Stimulated activated CD8-positive, alpha-beta memory T cell treated with anti-CD3 and anti-CD28 coated beads, Interleukin-7, amount 100 ng/mL, for 24 hours (primary cell): ENCODE data around the gene SHB.
"Not testable (repeated sequence)": the region's sequence is repeated elsewhere in the genome, so short reads cannot be mapped to it uniquely, and the experiment has no call there.

Source experiments
- DNase-seq: peaks from one replicate; pipeline ENCODE4 v3.0.0-alpha.2; 2020; ENCODE audit warnings: low read depth

Gene SHB

DNA sequence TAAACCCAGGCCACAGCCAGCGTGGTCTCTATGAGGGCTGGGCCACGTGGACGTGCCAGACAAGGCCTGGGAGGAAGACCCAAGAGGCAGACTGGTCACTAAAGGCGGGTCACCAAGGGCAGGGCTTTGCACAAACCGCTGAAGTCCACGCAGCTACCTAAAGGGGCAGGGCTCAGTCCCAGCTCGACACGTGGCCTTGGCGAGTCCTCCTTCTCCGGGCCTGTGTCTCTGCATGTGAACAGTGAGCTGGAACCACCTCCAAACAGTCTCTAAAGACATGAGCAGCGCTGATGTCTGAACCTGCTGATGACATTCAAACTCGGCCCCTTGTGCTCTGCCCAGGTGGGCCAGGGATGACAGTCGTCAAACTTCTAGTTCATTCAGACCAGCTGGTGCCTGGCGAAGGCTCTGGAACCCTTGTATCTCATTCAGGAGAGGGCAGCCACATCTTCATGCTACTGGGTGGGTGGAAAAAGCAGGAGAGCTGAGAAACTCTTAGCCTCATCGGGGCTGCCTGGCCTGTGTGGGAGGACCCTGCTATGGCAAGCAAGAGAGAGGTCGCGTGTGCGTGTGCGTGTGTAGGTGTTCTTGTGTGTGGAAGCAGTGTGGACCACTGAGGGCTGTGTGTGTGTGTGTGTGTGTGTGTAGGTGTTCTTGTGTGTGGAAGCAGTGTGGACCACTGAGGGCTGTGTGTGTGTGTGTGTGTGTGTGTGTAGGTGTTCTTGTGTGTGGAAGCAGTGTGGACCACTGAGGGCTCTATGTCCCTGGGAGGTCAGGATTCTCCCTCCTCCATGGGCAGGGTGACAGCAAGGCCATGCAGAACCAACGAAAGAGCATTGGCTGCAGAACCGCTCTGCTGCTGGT is 151.0 kb downstream of the SHB start:
- DNase-seq: no peak

DNA sequence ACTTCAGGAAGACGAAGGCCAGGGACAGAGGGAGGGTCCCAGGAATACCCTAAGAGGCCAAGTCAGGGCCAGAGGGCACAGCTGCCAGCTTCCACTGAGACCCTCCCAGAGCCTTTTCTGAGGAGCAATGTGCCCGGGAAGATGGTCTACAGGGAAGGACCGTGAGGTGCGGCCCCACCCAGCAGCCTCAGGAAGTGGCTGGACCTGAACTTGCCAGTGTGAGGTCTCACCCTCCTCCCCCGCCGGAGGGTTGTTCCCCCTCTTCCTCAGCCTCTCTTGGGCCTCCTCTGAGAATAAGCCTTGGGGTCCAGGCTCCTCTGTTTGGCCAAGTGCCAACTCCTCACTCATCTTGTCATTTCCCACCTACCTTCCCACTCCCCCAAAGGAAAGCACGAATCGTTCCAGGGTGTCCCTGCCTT is 151.7 kb downstream of the SHB start:
- DNase-seq: no peak

DNA sequence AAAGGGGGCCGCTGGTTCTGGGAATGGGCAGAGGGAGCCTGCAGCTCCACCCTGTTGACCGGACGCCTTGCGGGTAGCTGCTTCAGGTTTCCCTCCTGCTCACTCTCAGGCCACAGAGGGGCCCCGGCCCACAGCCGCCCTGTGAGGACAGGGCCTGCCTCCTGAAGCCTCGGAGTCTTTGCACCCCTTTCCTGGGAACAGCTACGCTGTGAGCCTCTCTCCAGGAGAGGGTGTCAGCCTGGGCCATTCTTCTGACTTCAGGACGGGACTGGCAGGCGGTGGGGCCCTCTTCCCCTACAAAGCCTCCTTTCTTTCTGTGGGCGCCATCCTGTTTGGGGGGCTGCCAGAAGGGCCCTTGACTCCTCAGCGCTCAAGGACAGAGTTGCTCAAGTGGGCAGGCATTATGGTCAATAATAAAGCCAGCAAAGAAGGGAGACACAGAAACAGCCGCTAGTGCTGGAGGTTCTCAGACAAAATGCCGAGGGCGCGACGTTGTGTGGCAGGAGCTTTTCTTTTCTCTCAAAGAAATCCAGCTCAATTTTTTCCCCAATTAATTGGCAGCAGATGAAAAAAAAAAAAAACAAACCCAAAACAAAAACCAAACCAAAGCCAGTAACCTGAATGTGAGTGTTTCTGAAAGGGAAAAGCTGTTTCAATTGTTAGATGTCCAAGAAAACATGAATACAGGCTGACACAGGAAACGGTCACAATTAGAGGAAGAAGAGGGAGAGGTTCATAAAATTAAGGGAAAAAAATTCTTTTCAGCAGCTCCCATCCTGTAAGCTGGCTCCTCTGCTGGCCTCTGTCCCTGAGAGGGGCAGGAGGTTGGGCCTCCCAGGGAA is 152.3 kb downstream of the SHB start:
- no peak for DNase-seq

DNA sequence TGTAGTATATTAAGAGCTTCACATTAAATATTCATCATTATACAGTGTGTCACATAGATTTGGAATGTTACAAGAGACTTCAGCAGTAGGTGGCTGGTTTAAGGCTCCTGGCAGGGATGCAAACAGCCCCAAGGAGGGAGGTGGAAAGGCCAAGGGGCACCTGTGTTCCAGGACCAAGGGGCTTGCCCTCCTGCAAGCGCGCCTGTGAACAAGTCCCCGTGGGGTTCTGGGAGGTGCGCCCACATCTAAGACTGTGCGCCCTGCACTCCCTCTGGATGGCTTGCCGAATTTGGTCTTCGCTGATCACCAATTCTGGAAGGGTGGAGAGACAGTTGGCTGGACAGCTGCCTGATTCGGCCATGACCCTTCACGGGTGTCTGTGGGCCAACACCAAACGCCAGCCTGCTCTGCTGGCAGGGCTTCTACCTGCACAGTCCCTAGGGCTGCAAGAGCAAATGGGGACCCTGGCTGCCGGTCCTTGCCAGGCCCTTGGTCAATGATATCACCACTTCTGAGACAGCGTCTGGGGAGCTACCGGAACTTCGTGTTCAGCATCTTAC is 153.0 kb downstream of the SHB start:
- DNase-seq: no peak

DNA sequence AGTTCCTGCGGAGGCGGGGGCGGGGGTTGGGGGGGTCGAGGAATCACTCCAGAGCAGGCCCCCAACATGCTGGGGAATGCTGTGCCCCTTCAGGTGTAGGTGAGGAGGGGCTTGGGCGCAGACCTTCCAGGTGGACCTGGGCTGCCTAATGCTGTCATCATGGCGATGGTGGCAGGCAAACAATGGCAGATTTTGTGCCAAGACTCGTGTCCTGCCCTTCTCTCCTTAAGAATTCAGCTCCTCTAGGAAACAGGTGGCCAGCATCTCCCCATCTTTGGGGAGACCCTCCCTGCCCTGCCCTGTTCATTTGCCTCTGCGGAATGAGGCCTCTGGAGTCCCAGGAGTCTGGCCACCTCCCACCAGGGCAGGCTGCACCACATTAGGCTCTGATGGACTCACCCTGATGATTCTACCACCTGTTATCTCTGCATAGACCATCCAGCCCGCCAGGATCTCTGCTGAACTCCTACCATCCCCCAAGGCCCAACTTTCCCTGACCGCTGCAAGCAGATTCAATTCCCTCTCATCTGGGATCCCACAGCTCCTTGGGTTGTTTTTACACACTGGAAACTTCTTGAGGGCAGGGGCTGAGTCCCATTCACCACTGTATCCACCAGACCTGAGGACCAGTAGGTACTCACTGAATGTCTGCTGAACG is 154.2 kb downstream of the SHB start:
- DNase-seq: no peak

DNA sequence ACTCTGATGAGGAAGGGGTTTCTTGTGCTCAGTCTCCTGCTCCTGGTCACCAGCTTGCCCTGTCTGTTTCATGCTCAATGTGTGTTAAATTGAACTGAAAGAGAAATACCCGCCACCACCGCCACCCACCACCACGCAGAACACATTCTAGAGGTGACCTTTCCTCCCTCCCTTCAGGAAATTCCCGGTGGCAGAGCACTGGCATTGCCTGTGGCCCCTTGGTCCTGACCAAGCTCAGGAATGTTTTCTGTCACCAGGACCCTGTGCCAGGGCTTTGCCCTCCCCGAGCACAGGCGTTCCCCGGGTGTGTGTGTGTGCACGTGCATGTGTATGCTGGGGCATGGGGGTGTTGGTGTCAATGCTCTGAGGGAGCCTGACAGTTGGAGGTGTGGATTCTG is 154.9 kb downstream of the SHB start:
- DNase-seq: no peak

DNA sequence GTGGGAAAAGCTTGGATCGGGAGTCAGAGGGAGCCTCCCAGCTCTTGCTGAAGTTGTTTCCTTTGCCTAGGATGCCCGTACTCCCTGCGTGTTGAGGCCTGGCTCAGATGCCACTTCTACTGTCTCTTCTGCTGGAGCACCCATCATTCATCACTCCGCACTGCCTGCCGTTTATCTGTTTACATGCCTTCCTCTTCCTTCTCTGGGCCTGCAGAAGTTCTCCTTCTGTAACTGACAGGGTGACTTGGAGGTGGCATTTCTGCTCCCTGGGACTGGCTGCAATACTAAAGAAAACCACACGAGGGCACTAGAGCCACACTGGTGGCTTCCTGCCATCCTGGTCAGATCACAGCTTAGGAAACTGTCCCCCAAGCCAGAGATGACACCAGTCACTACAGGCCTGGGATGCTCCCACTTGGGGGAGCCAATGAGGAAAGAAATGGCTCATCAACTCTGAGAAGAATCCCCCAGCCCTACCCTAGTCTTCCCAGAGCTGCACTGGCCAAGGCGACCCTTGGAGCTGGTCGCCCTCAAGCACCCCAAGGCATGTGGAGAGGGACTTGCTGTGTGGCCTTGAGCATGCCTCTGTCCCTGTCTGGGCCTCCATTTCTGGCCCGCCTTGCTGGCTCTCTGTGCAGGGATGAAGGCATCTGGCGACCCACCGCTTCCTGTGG is 155.4 kb downstream of the SHB start:
- peak; percentile 72 for DNase-seq

DNA sequence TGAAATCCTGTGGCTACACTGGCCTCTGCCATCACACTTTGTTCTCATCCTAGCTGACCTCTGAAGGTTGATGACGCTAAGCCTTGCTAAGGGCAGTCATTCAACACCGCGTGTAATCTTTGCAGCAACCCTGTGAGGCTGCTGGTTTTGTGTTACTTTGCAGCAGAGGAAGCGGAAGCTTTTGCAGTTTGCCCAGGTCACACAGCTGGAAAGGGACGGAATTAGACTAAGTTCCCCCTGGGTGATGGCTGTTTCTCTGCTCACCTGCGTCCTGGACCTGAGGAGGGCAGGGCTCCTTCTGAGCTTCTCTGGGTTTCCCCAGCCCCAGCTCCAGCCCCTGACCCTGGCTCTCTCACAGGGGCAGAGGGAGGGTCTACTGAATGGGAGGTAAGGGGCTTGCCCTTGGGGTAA is 157.8 kb downstream of the SHB start:
- DNase-seq: no peak

DNA sequence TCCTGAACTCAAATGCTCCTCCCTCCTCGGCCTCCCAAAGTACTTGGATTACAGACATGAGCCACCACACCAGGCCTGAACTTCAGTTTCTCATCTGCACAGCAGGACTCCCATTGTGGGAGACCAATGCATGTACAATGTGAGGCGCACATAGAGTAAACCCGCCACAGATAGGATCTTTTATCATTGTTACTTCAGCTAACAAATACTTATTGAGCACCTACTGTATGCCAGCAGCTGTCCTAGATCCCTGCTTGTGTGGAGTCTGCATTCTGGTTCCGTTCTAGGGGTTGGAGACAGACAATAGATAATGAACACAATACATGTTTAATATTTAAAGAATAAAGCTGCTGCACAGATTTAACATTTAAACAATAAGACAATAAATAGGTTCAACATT is 158.8 kb downstream of the SHB start:
- no peak for DNase-seq

DNA sequence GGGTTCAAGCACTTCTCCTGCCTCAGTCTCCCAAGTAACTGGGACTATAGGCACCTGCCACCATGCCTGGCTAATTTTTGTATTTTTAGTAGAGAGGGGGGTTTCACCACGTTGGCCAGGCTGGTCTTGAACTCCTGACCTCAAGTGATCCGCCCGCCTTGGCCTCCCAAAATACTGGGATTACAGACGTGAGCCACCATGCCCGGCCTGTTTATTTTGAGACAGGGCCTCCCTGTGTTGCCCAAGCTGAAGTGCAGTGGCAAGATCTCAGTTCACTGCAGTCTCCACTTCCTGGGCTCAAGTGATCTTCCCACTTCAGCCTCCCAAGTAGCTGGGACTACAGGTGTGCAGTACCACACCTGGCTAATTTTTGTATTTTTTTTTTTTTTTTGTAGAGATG is 159.2 kb downstream of the SHB start:
- DNase-seq: not testable (repeated sequence)

DNA sequence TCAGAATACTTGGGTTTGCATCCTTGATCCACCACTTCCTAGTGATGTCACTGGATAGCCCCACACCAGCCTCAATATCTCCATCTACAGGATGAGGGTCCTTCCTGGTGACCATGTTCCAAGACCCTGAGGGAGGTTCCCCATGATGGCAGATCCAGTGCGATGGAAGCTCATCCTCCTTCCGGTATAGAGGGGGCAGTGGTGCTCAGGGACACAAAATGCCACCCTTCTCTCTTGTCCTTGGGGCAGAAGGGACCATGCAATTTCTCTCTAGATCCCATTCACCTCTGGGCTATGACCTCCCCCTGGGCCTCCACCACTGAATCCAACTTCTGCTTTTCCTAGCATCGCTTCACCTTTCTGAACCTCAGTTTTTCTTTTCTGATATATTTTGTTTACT is 159.7 kb downstream of the SHB start:
- DNase-seq: no peak

DNA sequence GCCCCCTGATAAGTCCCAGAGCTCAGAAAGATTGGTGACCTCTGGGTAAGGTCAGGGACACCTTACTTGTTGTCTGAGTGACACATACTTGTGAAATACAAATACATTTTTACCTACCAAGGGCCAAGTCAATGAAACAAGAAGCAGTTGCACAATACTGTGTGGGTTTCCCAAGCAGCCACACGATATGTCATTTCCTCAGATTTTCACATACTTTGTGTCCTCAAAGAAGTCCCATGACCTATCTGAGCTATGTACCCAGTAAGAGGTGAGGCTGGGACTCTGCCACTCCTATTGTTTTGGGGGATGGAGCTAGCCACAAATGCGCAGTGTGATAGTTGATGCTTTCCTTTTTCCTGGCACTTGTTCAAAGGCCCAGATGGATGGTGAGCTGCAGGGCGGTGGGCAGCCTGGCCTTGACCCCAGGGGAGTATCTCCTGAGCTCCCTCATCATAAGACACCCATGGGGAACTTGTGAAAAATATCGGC is 160.3 kb downstream of the SHB start:
- no peak for DNase-seq

DNA sequence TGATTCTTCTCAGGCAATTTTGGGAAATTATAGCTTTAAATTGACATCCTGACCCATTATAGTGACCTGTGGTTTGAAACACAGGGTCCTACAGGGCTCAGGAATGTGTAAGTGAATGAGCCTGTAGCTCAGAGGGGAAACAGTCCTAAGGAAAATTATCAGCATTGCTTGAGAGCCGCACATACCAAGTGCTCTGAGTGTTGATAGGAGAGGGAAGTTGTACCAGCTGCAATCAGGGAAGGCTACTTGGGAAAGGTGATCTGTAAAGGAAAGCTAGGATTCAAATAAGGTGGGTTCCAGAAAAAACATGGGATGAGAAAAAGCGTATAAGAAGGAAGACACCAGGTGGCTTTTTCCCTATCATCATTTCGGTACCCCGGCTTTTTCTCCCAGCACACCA is 160.7 kb downstream of the SHB start:
- DNase-seq: no peak

DNA sequence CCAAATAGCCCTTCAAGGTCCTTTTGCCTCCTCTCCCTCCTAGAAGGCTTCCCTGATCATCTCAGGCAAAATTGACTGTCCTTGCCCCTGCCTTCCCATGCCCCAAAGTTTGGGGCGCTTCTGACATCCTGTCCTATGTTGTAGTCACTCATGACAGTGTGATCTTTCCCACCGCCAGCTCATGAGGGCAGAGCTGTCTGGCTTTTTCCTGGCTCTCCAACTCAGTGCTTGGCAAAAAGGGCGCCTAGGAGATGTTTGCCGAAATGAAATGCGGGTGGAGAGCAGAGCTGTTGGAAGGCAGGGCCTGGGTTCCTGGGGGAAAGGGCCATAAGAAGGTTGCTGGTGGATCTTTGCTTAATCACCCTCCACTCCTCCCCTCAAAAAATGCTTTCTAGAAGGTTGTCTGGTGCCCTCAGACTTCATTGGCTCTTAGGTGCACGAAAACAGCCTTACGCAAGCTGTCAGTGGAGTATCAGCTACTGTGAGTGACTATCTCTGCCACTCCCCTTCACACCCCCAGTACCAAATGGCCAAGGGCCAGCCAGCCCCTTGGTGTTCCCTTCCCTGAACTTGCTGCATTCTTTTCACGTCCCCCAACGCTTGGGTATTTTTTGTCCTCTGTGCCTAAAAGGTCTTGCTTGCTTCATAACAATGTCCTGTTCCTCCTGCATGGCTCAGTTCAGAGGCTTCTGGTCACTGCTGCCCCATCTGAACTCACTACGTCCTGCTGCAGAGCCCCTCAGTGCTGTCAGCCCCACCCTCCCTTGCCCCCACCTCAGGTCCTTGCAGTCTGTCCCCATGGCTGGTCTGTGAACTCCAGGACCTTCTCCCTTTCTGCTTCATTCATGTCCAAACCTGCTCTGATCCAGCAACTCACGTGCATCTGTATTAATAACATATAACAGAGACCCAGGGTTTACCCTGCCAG is 162.5 kb downstream of the SHB start:
- no peak for DNase-seq

DNA sequence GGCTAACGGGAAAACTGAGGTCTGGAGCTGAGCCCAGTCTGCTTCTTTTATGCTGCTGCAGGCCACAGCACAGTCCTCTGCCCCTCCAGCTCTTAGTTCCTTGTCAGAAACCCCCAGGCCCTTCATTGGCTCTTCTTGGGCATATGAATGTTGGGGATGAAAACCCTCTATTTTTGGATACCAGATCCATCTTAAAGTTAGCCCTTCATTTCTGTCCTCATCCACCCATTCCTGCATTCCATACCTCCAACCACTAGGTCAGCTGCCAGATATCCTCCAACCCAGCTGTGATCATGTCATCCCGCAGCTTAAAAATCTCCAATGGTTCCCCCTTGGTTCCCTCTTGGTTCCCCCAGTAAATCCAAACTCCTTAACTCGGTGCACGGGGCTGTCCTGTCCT is 163.3 kb downstream of the SHB start:
- no peak for DNase-seq

DNA sequence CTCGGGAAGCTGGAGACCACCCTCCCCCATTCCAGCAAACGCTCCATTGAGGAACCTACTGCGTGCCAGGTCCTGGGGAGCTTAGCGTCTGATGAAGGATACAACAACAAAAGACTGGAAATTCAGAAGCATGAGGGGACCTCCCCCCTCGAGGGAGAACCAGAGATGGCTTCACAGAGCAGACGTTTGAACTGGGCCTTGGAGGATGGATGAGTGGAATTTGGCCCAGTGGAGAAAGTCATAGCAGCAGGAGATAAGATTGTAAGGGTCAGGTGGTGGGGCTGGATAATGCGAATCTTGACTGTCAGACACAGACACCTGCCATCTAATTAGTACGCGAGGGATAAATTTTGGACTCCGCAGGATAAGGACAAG is 163.9 kb downstream of the SHB start:
- DNase-seq: no peak

DNA sequence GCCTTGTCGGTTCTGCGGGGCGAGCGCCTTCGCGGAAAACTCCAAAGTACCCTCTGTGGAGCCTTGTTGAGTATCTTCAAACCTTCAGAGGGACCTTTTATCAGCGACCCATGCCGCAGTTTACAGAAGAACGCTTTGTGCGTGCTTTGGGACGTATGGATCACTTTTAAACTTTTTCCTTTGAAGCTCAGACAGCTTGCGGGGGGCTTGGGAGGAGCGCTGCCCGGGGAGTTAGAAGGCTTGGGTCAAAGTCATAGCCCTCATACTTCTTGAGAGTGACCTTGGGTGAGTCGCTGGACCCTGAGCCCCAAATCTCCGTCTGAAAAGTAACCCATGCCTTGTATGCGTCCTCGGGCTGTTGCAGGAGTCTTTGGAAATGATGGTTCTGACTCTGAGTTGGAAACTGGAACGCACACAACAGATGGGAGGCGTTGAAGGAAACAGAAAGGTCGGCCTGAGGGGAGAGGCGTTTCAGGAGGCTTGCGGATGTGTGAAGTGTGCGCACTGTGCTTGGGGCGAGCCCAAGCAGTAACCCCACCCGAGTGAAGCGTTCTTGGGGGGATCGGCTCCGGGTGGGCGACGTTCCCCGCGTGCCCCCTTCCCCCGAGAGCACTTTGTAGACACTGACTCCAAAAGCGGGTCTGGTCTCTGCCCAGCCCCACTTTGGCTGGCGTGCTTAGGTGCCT is 164.4 kb downstream of the SHB start:
- no peak for DNase-seq

DNA sequence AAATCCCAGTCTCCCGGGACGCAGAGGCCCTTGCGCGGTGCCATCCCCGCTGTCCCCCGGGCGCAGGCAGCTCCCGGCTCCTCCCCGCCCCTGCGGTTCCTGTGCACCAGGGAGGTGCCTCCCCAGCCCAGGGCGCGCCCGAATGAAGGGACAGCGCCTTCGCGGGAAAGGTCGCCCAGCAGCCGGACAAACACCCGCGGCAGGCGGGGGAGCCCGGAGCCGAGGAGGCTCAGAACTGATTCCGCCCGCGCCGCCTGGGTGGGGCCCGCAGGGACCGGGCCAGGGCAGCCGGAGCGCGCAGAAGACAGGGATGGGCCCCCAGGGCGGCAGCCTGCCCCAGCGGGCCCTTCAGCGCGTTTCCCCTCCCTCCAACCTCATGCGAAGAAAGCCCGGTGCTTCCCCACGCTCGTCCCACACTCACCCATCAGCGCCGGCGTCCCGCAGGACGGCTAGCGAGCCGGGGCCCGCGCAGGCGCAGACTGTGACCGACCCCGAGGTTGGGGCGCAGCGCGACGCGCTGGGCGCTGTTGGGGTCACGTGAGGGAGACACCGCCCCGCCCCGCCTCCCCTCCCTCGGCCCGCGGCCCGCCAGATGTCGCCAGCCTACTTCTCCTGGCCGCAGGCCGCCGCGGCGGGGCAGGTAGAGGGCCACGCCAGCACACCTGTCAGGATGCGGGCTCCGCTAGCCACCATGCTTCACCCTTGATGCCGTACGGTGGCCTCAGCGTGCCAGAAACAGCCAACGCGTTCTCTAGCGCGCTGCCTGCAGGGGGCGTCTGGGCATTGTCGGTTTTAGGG is 165.2 kb downstream of the SHB start, which contains the start of gene SLC25A51:
Gene SLC25A51, minus strand, starts transcription at position 481 of the 798 bp plus-strand sequence. CDS start 15,577 bp downstream, outside the sequence.
- DNase-seq: peak; percentile 90
